MM.1S (cell line): ENCODE results near the gene BYSL.

Experiments used
- CTCF ChIP-seq: fragments of 300-600 bp; sonication (generic); IDR thresholded peaks from 2 replicates; pipeline ENCODE4 v1.5.1; 2016; ENCODE audit warnings: antibody characterized with exemption, low read length, mixed read lengths
- EZH2 ChIP-seq: fragments of 300-600 bp; sonication (generic); optimal IDR thresholded peaks from 2 replicates; pipeline ENCODE3; 2017; ENCODE audit warnings: low read depth, mild to moderate bottlenecking, antibody characterized with exemption, low read length, mixed read lengths
- EZH2phosphoT487 ChIP-seq: fragments of 300-600 bp; sonication (generic); IDR thresholded peaks from 2 replicates; pipeline ENCODE4 v1.6.1; 2018; ENCODE audit warnings: antibody characterized with exemption, low read length

GRCh38 chr6:41917528-41917927 is 3.8 kb upstream of the BYSL start:
- TF ChIP-seq CTCF: no peak
- TF ChIP-seq EZH2phosphoT487: no peak
- no peak for TF ChIP-seq EZH2
